GM18505 (cell line): ENCODE results near the gene SFT2D3.

Experiments
- ATAC-seq: cut with Tn5 transposase; IDR thresholded peaks from one replicate; pipeline ENCODE4 v1.9.1; 2021; ENCODE audit not compliant: unreplicated experiment
- POLR2A ChIP-seq: IDR thresholded peaks from 4 replicates; pipeline ENCODE4 v1.6.1; 2011; ENCODE audit warnings: borderline replicate concordance; ENCODE audit not compliant: insufficient read depth, insufficient read length; ENCODE audit errors: extremely low read depth

Gene SFT2D3

DNA sequence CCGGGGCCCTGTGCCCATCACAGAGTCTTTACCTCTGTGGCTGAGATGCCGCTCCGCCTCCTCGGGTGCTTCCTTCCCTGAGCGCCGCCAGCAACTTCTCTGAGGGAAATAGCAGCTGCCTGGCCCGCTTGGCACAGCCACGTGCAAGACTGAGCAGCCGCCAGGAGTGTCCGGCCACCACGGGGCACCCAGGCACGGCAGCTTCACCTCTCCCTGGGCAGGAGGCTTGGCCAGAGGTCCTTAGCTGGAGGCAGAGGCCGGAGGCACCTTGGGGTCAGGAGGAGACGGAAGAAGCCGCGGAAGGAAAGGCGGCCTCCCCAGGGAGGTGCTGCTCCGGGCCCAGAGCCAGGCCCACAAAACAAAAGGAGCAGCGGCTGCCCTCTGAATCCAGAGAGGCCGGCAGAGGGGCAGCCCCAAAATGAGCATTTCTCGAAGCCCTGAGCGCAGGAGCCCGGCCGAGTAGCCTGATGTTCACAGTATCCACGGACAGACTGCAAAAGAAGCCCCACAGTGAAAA is 20.0 kb upstream of the SFT2D3 start:
- ATAC-seq: no peak
- no peak for TF ChIP-seq POLR2A

DNA sequence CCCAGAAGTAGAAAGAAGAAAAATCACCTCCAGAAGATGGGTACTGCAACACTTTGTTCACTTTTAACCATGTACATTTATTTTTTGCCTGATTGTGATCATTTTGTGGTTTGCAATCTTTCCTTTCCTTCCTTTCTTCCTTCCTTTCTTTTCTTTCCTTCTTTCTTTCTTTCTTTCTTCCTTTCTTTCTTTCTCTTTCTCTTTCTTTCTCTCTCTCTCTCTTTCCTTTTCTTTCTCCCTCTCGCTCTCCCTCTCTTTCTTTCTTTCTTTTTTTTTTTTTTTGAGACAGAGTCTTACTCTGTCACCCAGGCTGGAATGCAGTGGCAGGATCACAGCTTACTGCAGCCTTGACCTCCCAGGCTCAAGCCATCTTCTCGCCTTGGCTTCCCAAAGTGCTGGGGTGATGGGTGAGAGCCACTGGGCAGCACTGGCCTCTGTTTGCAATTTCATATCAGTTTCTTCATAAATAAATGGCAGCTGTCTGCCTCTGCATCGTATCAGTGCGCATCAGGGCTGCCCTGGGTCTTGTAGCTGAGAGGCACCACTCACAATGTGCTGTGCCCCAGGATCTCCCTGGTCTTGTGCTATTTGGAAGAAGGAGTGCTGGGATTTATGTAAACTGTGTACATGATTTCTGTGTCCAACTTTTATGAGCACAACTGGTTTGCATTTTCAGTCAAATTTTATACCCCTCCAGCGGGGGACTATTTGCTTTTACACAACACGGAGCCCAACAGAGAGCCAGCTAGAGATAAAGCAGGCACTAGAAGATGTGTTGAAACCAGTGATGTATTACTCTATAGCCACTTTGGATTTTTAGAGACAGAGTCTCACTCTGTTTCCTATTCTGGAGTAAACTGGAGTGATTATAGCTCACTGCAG is 19.1 kb upstream of the SFT2D3 start:
- TF ChIP-seq POLR2A: no peak
- no peak for ATAC-seq

DNA sequence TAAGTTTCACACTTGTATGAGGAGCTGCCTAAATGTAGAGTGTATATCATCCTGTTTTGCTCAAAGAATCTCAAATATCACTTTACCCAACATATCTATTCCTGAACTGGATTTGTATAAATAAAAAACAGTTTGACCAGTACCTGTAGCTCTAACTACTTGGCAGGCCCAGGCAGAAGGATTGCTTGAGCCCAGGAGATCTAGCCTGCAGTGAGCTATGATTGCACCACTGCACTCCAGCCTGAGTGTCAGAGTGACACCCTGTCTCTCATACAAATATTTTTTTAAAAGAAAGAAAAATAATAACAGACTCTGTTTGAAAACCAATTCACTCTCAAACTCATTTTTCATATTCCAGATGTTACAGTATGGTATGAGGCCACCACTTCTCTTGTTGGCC is 18.2 kb upstream of the SFT2D3 start:
- ATAC-seq: no peak
- no peak for TF ChIP-seq POLR2A

DNA sequence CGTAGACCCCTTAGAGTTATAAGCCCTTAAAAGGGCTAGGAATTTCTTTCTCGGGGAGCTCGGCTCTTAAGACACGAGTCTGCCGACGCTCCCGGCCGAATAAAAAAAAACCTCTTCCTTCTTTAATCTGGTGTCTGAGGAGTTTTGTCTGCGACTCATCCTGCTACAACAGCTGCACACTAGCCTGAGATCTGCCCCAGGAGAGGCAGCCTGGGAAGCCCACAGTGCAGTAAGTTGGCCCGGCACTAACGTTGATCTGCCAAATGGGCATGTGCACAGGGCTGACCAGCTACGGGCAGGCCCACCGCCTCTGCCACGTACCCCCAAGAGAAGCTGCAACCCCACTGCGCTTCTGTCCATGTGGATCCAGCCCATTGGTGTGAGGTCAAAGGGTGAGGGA is 17.5 kb upstream of the SFT2D3 start:
- no peak for TF ChIP-seq POLR2A
- ATAC-seq: no peak

DNA sequence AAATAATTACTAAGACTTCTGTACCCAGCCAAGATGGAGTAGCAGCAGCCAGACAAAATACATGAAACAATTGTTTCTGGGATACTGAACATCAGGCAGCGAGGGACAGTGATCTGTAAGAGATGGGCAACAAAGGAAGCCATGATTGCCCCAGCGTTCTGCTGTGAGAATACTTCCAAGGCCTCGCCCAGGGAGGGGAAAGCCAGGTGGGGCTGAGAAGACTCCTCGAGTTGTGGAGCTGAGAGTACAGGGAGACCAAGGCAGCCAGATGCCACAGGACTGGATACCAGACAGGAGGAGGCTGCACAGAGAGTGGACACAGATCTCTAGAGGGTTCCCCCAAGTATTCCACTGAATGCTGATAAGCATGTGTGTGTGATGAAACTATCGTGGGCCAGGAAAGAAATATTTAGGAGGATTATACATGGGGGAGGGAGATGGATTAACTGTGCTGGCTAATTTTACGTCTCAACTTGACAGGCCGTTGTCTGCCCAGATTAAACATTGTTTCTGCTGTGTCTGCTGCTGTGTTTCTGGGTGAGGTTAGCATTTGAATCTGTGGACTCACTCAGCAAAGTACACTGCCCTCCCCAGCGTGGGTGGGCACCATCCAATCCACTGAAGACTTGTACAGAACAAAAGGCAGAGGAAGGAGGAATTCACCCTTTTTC is 15.8 kb upstream of the SFT2D3 start:
- no peak for TF ChIP-seq POLR2A
- ATAC-seq: no peak

DNA sequence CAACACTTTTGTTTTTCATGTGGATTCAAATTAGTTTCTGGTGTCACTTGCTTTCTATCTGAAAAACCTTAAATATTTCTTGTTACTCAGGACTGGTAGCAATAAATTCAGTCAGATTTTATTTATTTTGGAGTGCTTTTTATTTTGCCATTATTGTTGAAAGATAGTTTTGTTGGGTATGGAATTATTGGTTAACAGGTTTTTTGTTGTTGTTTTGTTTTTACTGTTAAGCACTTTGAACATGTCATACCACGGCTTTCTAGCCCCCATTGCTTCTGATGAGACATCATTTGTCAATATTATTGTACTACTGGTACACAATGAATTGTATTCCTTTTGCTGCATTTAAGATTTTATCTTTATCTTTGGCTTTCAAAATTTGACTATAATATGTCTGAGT is 12.9 kb upstream of the SFT2D3 start:
- no peak for ATAC-seq
- no peak for TF ChIP-seq POLR2A

DNA sequence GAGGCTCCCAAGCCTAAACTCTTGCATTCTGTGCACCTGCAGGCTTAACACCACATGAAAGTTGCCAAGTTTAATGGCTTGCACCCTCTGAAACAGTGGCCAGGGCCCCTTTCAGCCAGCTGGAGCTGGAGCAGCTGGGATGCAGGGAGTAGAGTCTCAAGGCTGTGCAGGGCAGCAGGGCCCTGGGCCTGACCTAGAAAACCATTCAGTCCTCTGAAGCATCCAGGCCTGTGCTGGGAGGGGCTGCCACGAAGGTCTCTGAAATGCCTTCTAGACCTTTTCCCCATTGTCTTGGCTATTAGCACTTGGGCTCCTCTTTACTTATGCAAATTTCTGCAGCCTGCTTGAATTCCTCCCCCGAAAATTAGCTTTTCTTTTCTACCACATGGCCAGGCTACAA is 10.6 kb upstream of the SFT2D3 start:
- ATAC-seq: no peak
- TF ChIP-seq POLR2A: no peak

DNA sequence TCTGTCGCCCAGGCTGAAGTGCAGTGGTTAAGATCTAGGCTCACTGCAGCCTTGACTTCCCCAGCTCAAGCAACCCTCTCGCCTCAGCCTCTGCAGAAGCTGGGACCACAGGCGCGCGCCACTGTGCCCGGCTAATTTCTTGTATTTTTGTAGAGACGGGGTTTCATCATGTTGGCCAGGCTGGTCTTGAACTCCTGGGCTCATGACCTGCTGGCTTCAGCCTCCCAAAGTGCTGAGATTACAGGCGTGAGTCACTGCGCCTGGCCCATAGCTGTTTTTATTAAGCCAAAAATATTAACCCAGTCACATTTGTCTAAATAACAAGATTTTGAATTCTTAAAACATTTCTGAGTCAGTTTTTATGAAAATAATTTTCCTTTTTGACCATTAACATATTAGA is 6.3 kb upstream of the SFT2D3 start:
- no peak for TF ChIP-seq POLR2A
- ATAC-seq: no peak

DNA sequence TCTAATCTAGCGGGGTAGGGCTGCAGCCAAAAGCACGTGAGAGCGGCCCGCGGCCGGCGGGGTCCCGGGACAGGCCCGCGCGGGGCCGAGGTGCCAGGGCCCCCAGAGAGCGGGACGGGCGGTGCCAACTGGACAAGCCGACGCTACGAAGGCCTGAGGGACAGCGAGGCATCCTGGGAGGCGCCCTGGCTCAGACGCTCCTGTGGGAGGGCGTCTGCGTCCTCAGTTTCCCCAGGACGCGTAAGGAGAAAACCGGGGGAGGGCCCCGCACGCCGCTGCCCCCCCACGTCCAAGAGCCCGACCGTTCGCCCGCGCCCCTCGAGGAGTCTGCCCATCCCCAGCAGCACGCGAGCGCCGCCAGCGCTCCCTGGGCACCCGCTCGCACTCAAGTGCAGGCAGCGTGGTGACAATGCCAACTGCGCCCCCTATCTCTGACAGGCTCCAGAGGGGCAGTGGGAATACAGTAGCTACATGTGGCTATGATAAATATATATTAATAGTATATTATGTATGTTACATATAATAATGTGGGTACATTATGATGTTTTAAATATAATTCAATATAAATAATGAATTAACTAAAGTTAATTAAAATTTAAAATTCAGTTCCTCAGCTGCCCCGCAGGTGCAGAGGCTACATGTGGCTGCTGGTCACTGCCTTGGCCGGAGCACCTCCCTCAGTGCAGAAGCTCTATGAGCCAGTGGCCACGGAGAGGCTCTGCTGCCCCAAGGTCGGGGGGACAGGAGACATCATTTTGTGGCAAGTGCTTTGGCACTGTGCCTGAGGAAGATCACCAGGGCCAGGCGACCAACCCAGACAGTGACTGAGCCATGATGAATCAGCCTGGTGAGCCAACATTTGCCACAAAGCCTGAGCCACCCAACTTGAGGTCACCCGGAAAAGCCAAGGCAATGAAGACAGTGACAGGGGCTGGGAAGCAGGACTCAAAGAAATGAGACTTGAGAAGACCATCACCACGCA is 5.5 kb upstream of the SFT2D3 start:
- TF ChIP-seq POLR2A: no peak
- no peak for ATAC-seq

DNA sequence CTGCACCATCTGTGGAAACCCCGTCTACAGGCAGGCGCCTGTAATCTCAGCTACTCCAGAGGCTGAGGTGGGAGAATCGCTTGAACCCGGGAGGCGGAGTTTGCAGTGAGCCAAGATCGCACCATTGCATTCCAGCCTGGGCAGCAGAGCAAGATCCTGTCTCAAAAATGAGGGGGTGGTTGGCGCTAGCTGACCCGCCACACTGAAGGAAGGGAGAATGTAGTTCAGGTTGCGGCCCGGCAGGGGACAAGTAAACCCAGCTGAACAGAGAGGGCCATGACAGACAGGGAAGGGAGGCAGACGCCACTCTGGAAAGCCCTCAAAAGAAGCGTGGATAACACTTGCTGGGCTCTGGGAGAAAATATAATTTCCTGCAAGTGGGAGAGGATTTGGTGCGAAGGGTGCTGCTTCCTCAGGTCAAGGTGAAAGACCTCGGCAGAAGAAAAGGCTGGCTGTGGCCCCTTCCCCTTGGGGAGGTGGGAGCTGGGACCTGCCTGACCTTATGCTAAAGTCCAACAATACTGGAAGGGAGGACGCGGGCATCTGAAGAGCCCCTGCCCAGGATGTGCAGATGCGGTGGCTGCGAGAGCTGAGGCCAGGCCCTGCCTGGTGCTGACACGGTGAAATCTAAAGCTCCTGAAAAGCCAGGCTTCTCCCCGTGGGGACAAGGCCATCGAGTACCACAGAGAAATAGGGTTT is 3.7 kb upstream of the SFT2D3 start:
- no peak for TF ChIP-seq POLR2A

DNA sequence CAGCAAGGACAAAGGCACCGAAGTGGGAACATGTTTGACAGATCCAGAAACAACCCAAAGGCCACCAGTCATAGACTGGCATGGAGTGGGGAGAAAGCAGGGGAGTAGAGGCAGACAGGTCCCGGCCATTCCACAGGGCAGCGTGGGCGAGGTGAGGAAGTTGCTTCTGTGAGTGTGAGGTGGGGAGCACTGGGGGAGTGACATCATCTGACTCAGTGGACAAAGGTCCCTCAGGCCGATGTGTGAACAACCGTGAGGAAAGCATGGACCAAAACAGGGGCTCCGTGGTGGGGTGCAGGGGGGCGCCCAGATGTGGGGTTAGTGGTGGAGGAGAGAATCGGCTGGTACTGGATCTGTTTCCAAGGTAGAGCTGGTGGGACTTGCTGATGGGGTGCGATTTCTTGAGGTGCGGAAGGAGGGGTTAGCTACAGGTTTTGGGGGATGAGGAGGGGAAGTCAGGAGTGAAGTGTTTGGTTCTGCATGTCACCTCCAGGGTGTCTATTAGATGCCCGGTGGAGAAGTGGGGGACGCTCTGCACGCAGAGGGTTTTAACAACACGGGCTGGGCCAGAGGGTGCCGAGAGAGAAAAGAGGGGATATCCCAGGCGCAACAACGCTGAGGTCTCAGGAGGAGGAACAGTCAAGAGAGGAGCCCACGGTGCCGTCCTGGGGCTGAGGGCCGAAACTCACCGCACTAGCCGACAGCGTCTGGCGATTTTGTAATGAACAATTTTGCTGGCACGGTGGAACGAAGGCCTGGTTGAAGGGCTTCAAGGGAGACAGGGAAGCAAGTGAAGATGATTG is 2.5 kb upstream of the SFT2D3 start:
- TF ChIP-seq POLR2A: no peak
- ATAC-seq: no peak

More for the DNA sequence above, 3.7 kb upstream of the SFT2D3 start:
- no peak for ATAC-seq

DNA sequence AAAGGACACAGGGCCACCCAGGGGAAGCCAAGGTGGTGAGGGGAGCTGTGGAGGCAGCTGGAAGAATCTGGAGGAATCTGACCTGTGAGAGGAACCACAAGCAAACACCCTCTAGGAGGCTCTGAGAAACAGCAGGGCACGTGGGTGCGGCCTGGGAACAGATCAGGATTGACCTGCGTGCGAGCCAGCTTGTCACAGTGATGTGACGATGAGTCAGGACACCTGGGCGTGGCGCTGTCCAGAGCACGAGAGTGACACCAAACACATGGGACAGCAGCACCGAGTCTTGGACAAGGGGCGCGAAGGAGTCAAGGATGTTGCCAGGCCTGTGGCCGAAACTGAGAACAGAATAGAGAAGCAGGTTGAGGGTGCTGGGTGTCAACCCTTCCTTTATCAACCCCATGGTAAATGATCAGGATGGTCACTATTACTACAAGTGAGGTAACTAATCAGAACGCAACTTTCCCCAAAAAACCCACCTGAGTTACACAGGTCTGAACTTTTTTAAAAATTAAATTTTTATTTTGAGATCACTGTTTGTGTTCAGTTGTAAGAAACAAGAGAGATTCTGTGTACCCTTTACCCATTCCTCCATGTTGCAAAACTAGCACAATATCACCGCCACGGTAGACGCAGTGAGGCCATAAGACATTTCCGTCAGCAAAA is 637 bp upstream of the SFT2D3 start:
- no peak for TF ChIP-seq POLR2A
- peak; percentile 60 for ATAC-seq
